Natural killer cell (primary cell): ENCODE results near the gene DUS1L. TPM values are rescaled to one million over a fixed set of nuclear protein-coding genes. Genes with fewer than 3 reads are reported as not detected.

ENCODE experiments used
- ATAC-seq, 3 donors: fragments of 150-1000 bp in 2 of 3; fragments of 200-7000 bp in 1 of 3; cut with Tn5 transposase; 1 replicate in 1 of 3; 2 replicates in 2 of 3; pipeline ENCODE4 v1.10.0; 2021; ENCODE audit warnings: mild to moderate bottlenecking in 2 of 3, moderate library complexity in 2 of 3
- DNase-seq, 2 donors: peaks; one replicate each; pipeline versions ENCODE4 v3.0.0 to v3.0.0-alpha.2; 2013 to 2021; ENCODE audit warnings: mixed read lengths in 1 of 2
- H3K27ac ChIP-seq: one replicate; pipeline ENCODE4 v1.5.1; 2013; ENCODE audit warnings: mild to moderate bottlenecking, low read length
- H3K27me3 ChIP-seq: one replicate; pipeline ENCODE4 v1.6.1; 2013; ENCODE audit warnings: low read length; ENCODE audit not compliant: control insufficient read depth, insufficient read depth
- H3K36me3 ChIP-seq: one replicate; pipeline ENCODE4 v1.6.1; 2013; ENCODE audit warnings: low read length; ENCODE audit not compliant: control insufficient read depth, insufficient read depth
- H3K4me1 ChIP-seq: one replicate; pipeline ENCODE4 v1.6.1; 2013; ENCODE audit warnings: low read length; ENCODE audit not compliant: control insufficient read depth, insufficient read depth
- H3K4me3 ChIP-seq: one replicate; pipeline ENCODE4 v1.5.1; 2013; ENCODE audit warnings: low read length
- H3K9me3 ChIP-seq: one replicate; pipeline ENCODE4 v1.6.1; 2013; ENCODE audit warnings: low read length; ENCODE audit not compliant: control insufficient read depth, insufficient read depth
- H3K27ac Mint-ChIP-seq, 2 donors: one replicate each; pipeline ENCODE4 v1.8.0; 2022; ENCODE audit warnings: mild to moderate bottlenecking in 2 of 2, mixed read lengths in 2 of 2, moderate library complexity in 1 of 2
- H3K27me3 Mint-ChIP-seq, 2 donors: one replicate each; pipeline ENCODE4 v1.8.0; 2022; ENCODE audit warnings: low read depth in 2 of 2, mixed read lengths in 2 of 2
- H3K36me3 Mint-ChIP-seq: one replicate; pipeline ENCODE4 v1.8.0; 2022; ENCODE audit warnings: mixed read lengths
- H3K4me1 Mint-ChIP-seq, 2 donors: one replicate each; pipeline ENCODE4 v1.8.0; 2022; ENCODE audit warnings: mixed read lengths in 2 of 2
- H3K4me3 Mint-ChIP-seq: one replicate; pipeline ENCODE4 v1.8.0; 2022; ENCODE audit warnings: mild to moderate bottlenecking, moderate library complexity, mixed read lengths
- H3K9me3 Mint-ChIP-seq, 2 donors: one replicate each; pipeline ENCODE4 v1.8.0; 2022; ENCODE audit warnings: mixed read lengths in 2 of 2
- WGBS: methylation state at CpG from one replicate; pipeline ENCODE4 v1.1.7; 2013; ENCODE audit warnings: missing lambda C conversion rate; ENCODE audit not compliant: insufficient coverage; 5-methylcytosine and 5-hydroxymethylcytosine counted together
- intact Hi-C: fragments of 100-400 bp; cut with micrococcal nuclease; formaldehyde crosslinking; loops from one replicate; pipeline ENCODE4 v1.14.2; 2022
- total RNA-seq, 4 donors: library from RNA; stranded (reverse); fragments of 120-200 nt in 1 of 4; gene quantifications; one replicate each; pipeline versions ENCODE4 v1.2.3 to v1.2.4, GENCODE V29; 2013 to 2022
- TF ChIP-seq, protein P1 (sequence below): fragments of 200-600 bp; IDR thresholded peaks from one replicate; pipeline ENCODE4 v1.8.0; 2022; ENCODE audit warnings: antibody characterized with exemption

Gene DUS1L
- total RNA-seq, 3 donors from 2014 or later (not counting 1 experiment from before 2014, with no cell fraction given): 122 to 144 (median 136) TPM

DNA sequence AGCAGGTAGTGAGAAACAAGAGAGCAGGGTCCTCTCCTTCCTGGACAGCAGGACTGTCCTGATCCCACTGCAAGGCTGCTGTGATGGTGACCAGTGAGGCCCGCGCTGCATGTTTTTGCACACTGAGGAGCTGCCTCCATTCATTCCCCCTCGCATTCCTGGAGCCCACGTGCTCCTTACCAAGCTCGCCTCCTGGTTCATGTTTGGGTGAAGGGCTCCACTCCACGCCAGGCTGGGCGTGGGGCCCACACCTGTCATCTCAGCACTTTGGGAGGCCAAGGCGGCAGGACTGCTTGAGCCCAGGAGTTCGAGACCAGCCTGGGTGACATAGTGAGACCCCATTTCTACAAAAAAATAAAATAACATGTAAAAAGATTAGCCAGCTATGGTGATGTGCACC, 47.8 kb upstream of the DUS1L start:
- H3K4me3 Mint-ChIP-seq: no peak overlapping the region
- ATAC-seq: no peak
- 92% methylated on average over 9 of the region's 9 CpGs for WGBS

GRCh38 chr17:82112914-82113311, 47.3 kb upstream of the DUS1L start:
- TF ChIP-seq, protein P1, sequence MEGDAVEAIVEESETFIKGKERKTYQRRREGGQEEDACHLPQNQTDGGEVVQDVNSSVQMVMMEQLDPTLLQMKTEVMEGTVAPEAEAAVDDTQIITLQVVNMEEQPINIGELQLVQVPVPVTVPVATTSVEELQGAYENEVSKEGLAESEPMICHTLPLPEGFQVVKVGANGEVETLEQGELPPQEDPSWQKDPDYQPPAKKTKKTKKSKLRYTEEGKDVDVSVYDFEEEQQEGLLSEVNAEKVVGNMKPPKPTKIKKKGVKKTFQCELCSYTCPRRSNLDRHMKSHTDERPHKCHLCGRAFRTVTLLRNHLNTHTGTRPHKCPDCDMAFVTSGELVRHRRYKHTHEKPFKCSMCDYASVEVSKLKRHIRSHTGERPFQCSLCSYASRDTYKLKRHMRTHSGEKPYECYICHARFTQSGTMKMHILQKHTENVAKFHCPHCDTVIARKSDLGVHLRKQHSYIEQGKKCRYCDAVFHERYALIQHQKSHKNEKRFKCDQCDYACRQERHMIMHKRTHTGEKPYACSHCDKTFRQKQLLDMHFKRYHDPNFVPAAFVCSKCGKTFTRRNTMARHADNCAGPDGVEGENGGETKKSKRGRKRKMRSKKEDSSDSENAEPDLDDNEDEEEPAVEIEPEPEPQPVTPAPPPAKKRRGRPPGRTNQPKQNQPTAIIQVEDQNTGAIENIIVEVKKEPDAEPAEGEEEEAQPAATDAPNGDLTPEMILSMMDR: no peak
- DNase-seq (no peak), ATAC-seq (no peak)
- no peaks in the 10 kb centered on the region for H3K9me3 ChIP-seq
- H3K4me1 ChIP-seq: no peaks in the 10 kb centered on the region
- Mint-ChIP-seq H3K4me3 (no peak overlapping the region), H3K4me1 (peaks cover 0 to 9% of the 10 kb centered on the region in 2 donors), H3K9me3 (no peaks in the 10 kb centered on the region), H3K36me3 (no peaks in the 10 kb centered on the region), H3K27me3 (no peaks in the 10 kb centered on the region), H3K27ac (no peak overlapping the region)
- 98% methylated on average over 4 of the region's 6 CpGs for WGBS
- no peak overlapping the region for H3K27ac ChIP-seq
- no peaks in the 10 kb centered on the region for H3K36me3 ChIP-seq
- no peak overlapping the region for H3K4me3 ChIP-seq
- no peaks in the 10 kb centered on the region for H3K27me3 ChIP-seq
- intact Hi-C loops: no loop called here

More for the DNA sequence above, 47.8 kb upstream of the DUS1L start:
- Histone ChIP-seq H3K4me1 (no peaks in the 10 kb centered on the region), H3K27me3 (no peaks in the 10 kb centered on the region), H3K9me3 (no peaks in the 10 kb centered on the region), H3K36me3 (no peaks in the 10 kb centered on the region), H3K27ac (no peak overlapping the region), H3K4me3 (no peak overlapping the region)
- Mint-ChIP-seq H3K9me3 (no peaks in the 10 kb centered on the region), H3K27ac (no peak overlapping the region), H3K36me3 (no peaks in the 10 kb centered on the region), H3K27me3 (no peaks in the 10 kb centered on the region), H3K4me1 (peaks cover 0 to 8% of the 10 kb centered on the region in 2 donors)
- TF ChIP-seq, protein P1: no peak
- intact Hi-C loops: no loop called here
- no peak for DNase-seq

DNA sequence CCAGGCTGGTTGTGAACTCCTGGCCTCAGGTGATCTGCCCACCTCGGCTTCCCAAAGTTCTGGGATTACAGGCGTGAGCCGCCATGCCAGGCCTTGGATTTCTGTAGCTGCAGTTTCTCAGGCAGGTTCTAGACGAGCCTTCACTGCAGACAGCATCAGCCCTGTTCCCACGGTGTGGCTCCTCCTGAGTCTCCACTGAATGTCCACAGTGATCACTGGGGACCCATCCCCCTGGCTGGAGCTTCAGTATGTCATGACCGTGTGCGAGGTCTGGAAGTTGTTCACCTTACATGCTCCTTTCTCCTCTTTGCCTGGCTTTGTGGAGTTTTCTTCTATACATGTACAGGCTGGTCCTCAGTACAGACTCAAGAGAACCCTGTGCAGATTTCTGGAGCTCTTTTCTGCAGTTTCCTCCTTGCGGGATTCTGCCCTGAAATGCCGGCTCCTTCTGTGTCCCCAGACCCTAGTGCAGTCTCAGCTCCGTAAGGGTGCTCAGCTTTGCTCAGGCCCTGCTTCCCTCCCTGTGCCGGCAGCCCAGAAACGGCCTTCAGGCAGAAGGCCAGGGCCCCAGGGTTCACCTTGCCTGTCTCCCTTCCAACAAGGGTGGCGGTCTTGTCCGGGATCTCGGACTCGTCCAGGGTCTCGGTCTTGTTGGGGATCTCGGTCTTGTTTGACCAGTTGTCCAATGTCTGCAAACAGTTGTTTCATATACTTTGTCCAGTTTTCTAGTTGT, 46.7 kb upstream of the DUS1L start:
- no peaks in the 10 kb centered on the region for H3K36me3 Mint-ChIP-seq
- H3K27ac ChIP-seq: no peak overlapping the region
- no peak overlapping the region for H3K4me3 ChIP-seq
- H3K27me3 ChIP-seq: no peaks in the 10 kb centered on the region
- peaks cover 0 to 9% of the 10 kb centered on the region in 2 donors for H3K4me1 Mint-ChIP-seq
- H3K9me3 Mint-ChIP-seq: no peaks in the 10 kb centered on the region
- intact Hi-C loops: no loop called here
- ATAC-seq (no peak), DNase-seq (no peak)
- 95% methylated on average over 18 of the region's 18 CpGs for WGBS
- no peaks in the 10 kb centered on the region for H3K9me3 ChIP-seq
- no peak overlapping the region for H3K4me3 Mint-ChIP-seq
- TF ChIP-seq, protein P1: no peak
- H3K36me3 ChIP-seq: no peaks in the 10 kb centered on the region
- H3K27ac Mint-ChIP-seq: no peak overlapping the region
- H3K4me1 ChIP-seq: peaks cover 3% of the 10 kb centered on the region
- no peaks in the 10 kb centered on the region for H3K27me3 Mint-ChIP-seq

DNA sequence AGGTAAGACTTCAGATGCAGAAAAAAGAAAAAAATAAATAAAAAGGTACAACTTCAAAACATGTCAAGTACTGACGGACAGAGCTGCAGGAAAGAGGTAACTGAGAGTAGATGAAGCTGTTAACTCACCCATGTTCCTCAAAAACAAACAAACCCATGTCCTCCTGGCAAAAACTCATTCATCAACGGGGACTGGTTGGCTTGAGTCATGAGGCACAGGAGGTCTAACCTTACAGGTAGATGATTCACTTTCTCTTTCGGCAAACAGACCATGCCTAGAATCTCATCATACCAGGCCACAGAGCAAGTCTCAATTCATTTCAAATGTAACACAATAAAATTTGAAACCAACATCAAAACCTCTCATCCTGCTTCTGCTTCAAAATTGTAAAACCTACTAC, 44.7 kb upstream of the DUS1L start:
- no peaks in the 10 kb centered on the region for H3K36me3 Mint-ChIP-seq
- H3K9me3 Mint-ChIP-seq: no peaks in the 10 kb centered on the region
- peaks cover 13 to 23% of the 10 kb centered on the region in 2 donors for H3K4me1 Mint-ChIP-seq
- H3K27me3 Mint-ChIP-seq: no peaks in the 10 kb centered on the region
- Histone ChIP-seq H3K9me3 (no peaks in the 10 kb centered on the region), H3K4me3 (no peak overlapping the region), H3K4me1 (peaks cover 24% of the 10 kb centered on the region), H3K27ac (no peak overlapping the region), H3K27me3 (no peaks in the 10 kb centered on the region), H3K36me3 (no peaks in the 10 kb centered on the region)
- intact Hi-C loops: no loop called here
- H3K4me3 Mint-ChIP-seq: no peak overlapping the region
- WGBS: 76% methylated on average over 2 of the region's 3 CpGs
- no peak overlapping the region for H3K27ac Mint-ChIP-seq
- DNase-seq (no peak), ATAC-seq (no peak)
- TF ChIP-seq, protein P1: no peak
